Measurements from ENCODE around the gene DOK6.
"Not testable (repeated sequence)": the region's sequence is repeated elsewhere in the genome, so short reads cannot be mapped to it uniquely, and the experiment has no call there.

The DOK6 gene

GRCh38 chr18:69871363-69871762 lies 470.7 kb downstream of the DOK6 start:
- DNase-seq (ENCODE audit: low spot score), result no peak

GRCh38 chr18:69872661-69873060 lies 472.0 kb downstream of the DOK6 start:
- DNase-seq (ENCODE audit: low spot score), result no peak

- peak; percentile 33 for DNase-seq (ENCODE audit: low spot score)
These were observed 473.4 kb downstream of the DOK6 start for GRCh38 chr18:69874058-69874457.

DNA sequence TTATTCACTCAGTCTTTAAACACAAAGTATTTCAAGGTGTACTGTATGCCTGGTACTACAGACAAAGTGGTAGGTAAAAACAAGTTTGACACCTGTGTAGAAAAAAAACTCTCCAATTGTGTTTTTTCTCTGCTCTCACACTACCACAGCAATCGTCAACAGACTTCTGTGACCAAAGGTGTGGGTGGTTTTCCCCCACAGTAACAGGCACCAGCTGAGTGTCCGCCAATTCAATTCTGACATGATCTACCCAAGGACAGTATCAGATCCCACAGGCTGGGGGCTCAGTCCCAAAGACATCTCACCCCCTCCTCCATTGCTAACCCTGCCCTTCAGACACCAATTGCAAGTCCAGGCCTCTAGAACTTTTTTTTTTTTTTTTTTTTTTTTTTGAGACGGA lies 475.8 kb downstream of the DOK6 start:
- DNase-seq (ENCODE audit: low spot score), result no peak

DNA sequence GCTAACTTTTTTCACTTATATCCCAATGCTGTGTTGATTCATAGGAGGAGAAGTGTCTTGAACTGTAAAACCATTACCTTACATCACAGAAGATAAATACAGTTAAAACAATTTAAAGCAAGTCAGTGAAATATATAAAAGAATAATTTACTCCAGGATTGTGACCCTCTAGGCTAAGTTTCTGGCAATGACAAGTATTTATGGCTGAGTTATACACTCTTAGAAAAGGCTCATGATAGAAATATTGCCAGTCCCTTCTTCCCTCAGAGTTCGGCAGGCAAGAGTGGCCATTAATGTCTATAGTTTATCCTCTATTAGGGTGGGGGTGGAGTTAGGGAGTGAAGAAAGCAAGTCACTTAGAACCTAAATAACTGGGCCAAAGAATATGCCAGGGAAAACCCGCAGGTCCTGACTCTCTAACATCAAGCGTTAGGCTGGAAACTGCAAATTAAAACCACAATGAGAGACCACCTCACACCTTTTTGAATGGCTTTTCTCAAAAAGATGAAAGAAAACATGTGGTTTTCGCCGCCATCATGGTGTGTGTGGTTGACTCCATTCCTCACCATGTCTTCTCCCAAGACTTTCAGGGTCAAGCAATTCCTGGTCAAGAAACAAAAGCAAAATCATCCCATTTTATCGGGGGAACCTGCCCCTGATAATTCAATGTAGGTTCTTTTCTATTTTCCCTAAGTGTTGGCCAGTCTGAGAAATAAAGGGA lies 477.7 kb downstream of the DOK6 start:
- DNase-seq (ENCODE audit: low spot score), result no peak

GRCh38 chr18:69879051-69879450 lies 478.4 kb downstream of the DOK6 start:
- not testable (repeated sequence) for DNase-seq (ENCODE audit: low spot score)

GRCh38 chr18:69880083-69880482 lies 479.4 kb downstream of the DOK6 start:
- DNase-seq (ENCODE audit: low spot score), result no peak

DNA sequence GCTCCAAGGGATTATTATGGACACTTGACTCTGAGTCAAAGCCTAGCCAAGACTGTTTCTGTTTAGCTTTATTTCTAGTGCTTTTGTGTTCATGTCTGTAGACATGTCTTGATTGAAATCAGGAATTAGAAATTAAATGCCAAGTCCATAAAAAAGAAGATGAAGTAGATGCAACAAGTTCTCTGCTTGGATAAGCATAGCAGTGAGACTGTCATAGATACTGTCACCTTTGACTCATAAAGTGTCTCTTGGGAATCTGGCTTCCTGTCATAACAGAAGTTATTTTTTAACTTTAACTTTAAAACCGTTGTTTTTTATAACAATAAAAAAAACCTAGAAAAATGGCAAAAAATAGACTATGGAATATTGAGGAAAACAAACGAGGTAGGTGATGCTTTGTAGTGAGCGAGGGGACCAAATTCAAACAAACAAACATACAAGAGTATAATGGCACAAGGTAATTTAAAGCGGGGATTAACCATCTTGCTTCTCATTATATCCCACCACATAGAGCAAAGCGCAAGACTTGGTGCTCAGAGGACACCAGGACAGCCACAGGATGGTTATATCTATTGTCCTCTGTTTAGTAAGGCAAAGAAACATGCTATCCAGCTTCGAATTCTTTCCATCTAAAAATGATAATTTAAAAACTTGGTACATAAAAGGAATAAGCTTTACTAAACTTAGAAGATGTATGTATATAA lies 482.4 kb downstream of the DOK6 start:
- DNase-seq (ENCODE audit: low spot score), result no peak

DNA sequence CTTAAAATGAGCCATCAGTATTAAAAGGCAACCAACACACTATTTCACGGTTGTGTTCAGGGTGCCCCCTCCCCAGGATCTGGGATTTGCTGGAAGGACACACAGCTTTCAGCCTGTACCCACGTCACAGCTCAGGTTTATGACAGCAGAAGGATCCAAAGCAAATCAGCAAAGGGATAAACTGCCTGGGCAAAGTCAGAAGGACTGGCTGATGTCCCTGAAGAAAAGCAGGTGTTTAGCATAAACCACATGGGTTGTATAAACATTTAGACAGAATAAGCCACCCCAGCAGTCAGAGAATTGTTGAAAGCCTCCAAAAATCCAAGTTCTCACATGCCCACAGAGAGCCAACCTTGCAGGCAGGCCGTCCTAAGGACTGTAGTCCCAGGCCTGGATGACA lies 483.1 kb downstream of the DOK6 start:
- no peak for DNase-seq (ENCODE audit: low spot score)

DNA sequence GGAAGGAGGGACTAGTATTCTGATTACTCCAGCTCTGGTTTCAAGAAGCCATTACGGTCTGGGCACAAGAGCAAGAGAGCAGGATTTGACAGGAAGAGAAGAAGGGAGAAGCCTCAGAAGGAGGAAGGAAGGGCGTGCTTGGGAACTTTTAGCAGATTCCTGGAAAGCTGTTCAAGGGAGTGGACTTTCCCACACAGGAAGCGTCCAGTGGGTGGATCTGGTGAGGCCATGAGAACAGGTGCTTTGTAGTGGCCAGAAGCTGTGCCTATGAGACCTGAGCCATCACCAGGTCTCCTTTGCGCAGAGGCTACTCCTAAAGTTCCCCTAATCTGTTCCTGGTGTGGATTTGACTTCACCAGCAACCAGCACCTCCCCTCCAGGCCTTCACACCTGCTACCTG lies 484.7 kb downstream of the DOK6 start:
- no peak for DNase-seq (ENCODE audit: low spot score)

- DNase-seq (ENCODE audit: low spot score), result no peak
These were observed 485.3 kb downstream of the DOK6 start for GRCh38 chr18:69885841-69886531.

DNA sequence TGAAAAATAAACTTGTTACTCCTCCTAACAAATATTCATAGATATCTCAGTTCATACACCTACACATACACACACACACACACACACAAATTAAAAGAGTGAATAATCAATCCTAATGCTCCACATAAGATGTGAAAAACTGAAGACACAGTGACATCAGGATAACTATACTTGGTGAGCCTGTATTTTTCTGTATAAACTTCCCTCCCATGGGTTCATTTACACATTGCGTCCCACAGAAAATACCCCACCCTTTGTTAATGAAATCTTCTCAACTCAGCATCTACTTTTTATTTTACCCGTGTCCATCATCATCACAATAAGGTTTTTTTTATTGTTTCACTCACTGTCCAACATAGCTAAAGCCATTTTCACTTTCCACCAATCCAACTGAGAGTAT lies 486.6 kb downstream of the DOK6 start:
- DNase-seq (ENCODE audit: low spot score), result no peak

DNA sequence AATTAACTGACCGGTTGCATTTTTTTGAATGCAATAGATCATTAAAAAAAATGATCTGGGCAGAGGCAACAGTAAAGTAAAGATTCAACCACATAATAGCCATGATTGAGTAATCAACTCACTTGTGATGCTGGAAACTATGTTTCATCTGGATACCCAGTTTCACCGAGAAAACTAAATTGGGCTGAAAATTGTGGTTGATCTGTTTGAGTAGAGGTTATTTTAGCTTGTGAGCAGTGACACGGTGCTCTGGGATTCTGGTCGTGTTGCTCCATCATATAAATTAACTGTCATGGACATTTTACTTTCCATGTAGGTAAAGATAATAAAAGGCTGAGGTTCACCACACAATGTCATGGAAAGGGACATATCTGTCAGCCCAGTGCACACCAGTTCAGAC lies 488.3 kb downstream of the DOK6 start:
- peak; percentile 6 for DNase-seq (ENCODE audit: low spot score)

- no peak for DNase-seq (ENCODE audit: low spot score)
These were observed 489.9 kb downstream of the DOK6 start for GRCh38 chr18:69890558-69890957.

DNA sequence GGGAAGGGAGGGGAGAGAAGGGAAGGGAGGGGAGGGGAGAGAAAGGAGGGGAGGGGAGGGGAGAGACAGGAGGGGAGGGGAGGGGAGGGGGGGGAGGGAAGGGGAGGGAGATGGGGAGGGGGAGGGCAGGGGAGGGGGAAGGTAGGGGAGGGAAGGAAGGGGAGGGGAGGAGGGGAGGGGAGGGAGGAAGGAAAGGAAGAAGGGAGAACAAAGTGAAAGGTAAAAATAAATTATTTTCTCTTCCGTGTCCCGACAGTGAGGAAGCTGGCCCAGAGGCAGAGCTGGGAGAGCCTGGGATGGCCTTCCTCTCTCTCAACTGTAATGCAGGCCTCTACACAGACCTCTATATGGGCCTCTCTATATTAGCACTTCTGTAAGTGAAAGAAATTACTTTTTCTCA lies 493.8 kb downstream of the DOK6 start:
- DNase-seq (ENCODE audit: low spot score), result no peak

DNA sequence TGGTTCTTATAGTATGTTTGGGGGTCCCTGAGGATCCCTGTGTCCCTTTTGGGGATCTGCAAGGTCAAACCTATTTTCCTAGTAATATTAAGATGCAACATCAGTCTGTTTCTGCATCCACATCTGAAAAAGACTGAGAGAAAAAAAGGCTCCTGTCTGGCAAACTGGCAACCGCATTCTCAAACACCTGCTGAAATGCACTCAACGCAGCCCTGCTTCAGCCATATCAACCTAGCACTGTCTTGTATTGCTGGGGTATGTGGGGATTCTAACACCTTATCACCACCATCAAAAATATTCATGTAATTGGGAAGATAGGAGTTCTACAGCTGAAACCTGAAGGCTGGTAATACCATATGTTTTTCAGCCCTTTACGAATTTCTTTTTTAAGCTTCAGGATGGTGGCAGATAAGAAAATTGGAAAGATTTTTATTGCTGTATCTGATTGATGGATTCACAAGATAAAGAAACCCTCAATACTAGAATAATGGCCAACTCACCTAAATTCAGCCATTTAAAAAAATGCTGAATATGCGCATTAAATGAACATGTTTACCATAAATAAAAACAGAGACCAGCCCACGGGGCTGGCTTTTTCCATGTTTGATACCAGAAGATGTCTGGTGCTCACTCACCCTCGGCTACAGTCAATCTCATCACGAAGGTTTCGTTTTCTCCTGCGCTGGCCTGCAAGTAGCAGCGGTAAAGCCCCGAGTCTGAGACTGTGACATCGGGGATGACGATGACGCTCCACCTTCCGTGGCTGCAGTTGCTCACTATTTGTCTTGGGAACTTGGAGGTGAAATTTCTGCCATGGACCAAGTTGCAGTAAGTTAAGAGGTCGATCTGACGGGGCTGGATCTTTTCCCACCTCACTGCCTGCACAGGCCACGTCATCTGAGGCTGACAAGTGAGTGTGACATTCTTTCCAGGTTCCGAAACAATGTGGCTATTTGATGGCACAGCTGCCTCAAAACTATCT lies 494.7 kb downstream of the DOK6 start:
- DNase-seq (ENCODE audit: low spot score), result no peak

GRCh38 chr18:69897397-69898108 lies 496.9 kb downstream of the DOK6 start:
- no peak for DNase-seq (ENCODE audit: low spot score)

DNA sequence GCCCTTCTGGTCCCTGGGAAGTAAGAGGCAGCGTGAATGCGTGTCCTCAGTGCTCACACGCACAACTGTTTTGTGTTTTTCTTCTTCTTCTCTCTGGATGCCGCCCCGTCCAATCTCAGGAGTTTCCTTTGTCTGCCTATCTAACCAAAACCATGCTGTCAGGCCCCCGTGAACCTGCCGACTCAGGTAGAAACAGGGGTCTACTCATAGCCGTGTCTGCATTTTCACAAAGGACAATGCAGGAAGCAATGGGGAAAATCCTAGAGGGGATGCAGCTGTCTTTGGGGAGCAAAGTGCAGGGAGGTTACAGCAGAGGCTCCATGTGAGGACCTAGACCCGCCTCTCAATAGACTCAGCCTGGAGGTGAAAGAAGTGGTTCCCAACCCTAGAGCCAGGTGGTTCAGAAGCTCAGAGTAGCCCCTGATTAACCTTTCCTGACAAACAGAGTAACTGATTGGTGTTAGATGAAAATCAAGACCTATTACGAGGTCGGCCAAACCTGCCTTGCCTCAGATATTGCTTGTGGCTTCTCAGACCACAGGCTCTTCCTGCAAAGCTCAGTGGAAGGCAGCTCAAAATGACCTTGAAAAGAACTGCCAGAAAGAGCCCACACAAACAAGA lies 497.7 kb downstream of the DOK6 start:
- DNase-seq (ENCODE audit: low spot score), result no peak
